ENCODE data around the gene FDCSP. TPM values are rescaled to one million over a fixed set of nuclear protein-coding genes. Genes with fewer than 3 reads are reported as not detected.

FDCSP gene
- total RNA-seq, 1 experiment from 2014 or later: not detected

GRCh38 chr4:70182517-70183167, 43.3 kb upstream of the FDCSP start:
- H3K4me2 ChIP-seq (ENCODE audit: insufficient read depth, insufficient read length, low read length): no peak overlapping the region
- H3K79me1 ChIP-seq (ENCODE audit: insufficient read depth, low read depth, low read length, poor library complexity, severe bottlenecking): no peaks in the 10 kb centered on the region
- Mint-ChIP-seq H3K4me3 (no peak overlapping the region), H3K4me1 (no peaks in the 10 kb centered on the region), H3K27ac (no peak overlapping the region), H3K27me3 (ENCODE audit: low read depth) (no peaks in the 10 kb centered on the region), H3K9me3 (no peaks in the 10 kb centered on the region), H3K36me3 (ENCODE audit: insufficient read depth in 1 of 3, low read depth in 3 of 3) (no peaks in the 10 kb centered on the region)
- no peaks in the 10 kb centered on the region for H3K79me2 ChIP-seq (ENCODE audit: insufficient read depth, low read length)
- no peaks in the 10 kb centered on the region for H4K20me1 ChIP-seq (ENCODE audit: control insufficient read depth, insufficient read depth, insufficient read length)
- no peak overlapping the region for H2BK12ac ChIP-seq (ENCODE audit: insufficient read length, low read depth, low read length)
- H3K56ac ChIP-seq (ENCODE audit: insufficient read length, low read depth, low read length): no peak overlapping the region
- H3K23ac ChIP-seq (ENCODE audit: insufficient read length, low read depth, low read length): no peak overlapping the region
- H3K14ac ChIP-seq (ENCODE audit: insufficient read depth, low read length): no peak overlapping the region
- H4K5ac ChIP-seq (ENCODE audit: insufficient read length, low read depth, low read length): no peak overlapping the region
- H2AK5ac ChIP-seq (ENCODE audit: insufficient read length, low read length): no peak overlapping the region
- no peak overlapping the region for H4K91ac ChIP-seq (ENCODE audit: insufficient read length, low read depth, low read length)
- H3K9ac ChIP-seq (ENCODE audit: extremely low read depth, insufficient read length, low read length): no peak overlapping the region
- H3K27ac ChIP-seq (ENCODE audit: insufficient read length, low read depth, low read length): no peak overlapping the region
- H3K18ac ChIP-seq (ENCODE audit: insufficient read length, low read depth, low read length): no peak overlapping the region
- H3K23me2 ChIP-seq (ENCODE audit: insufficient read length, low read depth, low read length, poor library complexity, severe bottlenecking): no peaks in the 10 kb centered on the region
- no peak overlapping the region for H2AFZ ChIP-seq (ENCODE audit: low read length)
- H2BK20ac ChIP-seq (ENCODE audit: low read depth, low read length, poor library complexity, severe bottlenecking): no peak overlapping the region
- H2BK5ac ChIP-seq (ENCODE audit: insufficient read length, low read length): no peak overlapping the region
- H2BK120ac ChIP-seq (ENCODE audit: low read depth, low read length, poor library complexity, severe bottlenecking): no peak overlapping the region
- H4K8ac ChIP-seq (replicated peaks; ENCODE audit: insufficient read length, low read depth, low read length): no peak overlapping the region
- no peaks in the 10 kb centered on the region for H3K4me1 ChIP-seq (ENCODE audit: insufficient read depth, low read length)
- TF ChIP-seq CTCF (conservative IDR thresholded peaks at IDR 0.05): no peak
- no CpG with 5 or more reads among the region's 2 CpGs for WGBS (ENCODE audit: extremely low coverage, insufficient read length, low lambda C conversion rate)
- DNase-seq: no peak
- no peaks in the 10 kb centered on the region for H3K9me3 ChIP-seq (ENCODE audit: control insufficient read depth, low read depth, low read length)
- no peak overlapping the region for H3T11ph ChIP-seq (ENCODE audit: low read length)
- no peak overlapping the region for H3K4ac ChIP-seq (ENCODE audit: low read depth, low read length)
- H3K27me3 ChIP-seq (ENCODE audit: insufficient read depth, low read length): no peaks in the 10 kb centered on the region
- no peak overlapping the region for H2BK15ac ChIP-seq (ENCODE audit: low read depth, low read length)

Data from H9 (cell line).